AG10803 (cell line): ENCODE results near the gene MUC20.
"Not testable (repeated sequence)": the region's sequence is repeated elsewhere in the genome, so short reads cannot be mapped to it uniquely, and the experiment has no call there.

Experiments used
- DNase-seq: peaks from one replicate; pipeline ENCODE4 v3.0.0; 2010; ENCODE audit warnings: low read depth
- H3K4me3 ChIP-seq: 2 replicates; pipeline ENCODE4 v1.5.1; 2011; ENCODE audit warnings: mild to moderate bottlenecking, low read length, control low read depth

The MUC20 gene

GRCh38 chr3:195720831-195721506 lies at the start of gene MUC20:
TSS of gene MUC20 (plus strand) at chr3:195720978. CDS start at chr3:195721008, 30 bp downstream.
- not testable (repeated sequence) for DNase-seq, H3K4me3 ChIP-seq

- H3K4me3 ChIP-seq, DNase-seq: not testable (repeated sequence)
Measured at GRCh38 chr3:195671283-195671682, 49.5 kb upstream of the MUC20 start.

GRCh38 chr3:195673711-195674110 lies 47.1 kb upstream of the MUC20 start:
- DNase-seq, H3K4me3 ChIP-seq: not testable (repeated sequence)

GRCh38 chr3:195678391-195679015 lies 42.3 kb upstream of the MUC20 start:
- not testable (repeated sequence) for DNase-seq

GRCh38 chr3:195680690-195681089 lies 40.1 kb upstream of the MUC20 start:
- not testable (repeated sequence) for H3K4me3 ChIP-seq

More at GRCh38 chr3:195678391-195679015, 42.3 kb upstream of the MUC20 start:
- not testable (repeated sequence) for H3K4me3 ChIP-seq

GRCh38 chr3:195681458-195682103 lies 39.2 kb upstream of the MUC20 start:
- not testable (repeated sequence) for H3K4me3 ChIP-seq, DNase-seq

More at GRCh38 chr3:195680690-195681089, 40.1 kb upstream of the MUC20 start:
- not testable (repeated sequence) for DNase-seq

- H3K4me3 ChIP-seq, DNase-seq: not testable (repeated sequence)
Measured at GRCh38 chr3:195682104-195682742, 38.6 kb upstream of the MUC20 start.

GRCh38 chr3:195683722-195684526 lies 36.9 kb upstream of the MUC20 start:
- H3K4me3 ChIP-seq, DNase-seq: not testable (repeated sequence)

- not testable (repeated sequence) for DNase-seq, H3K4me3 ChIP-seq
Measured at GRCh38 chr3:195684527-195685257, 36.1 kb upstream of the MUC20 start.

- not testable (repeated sequence) for DNase-seq, H3K4me3 ChIP-seq
Measured at GRCh38 chr3:195686537-195687208, 34.1 kb upstream of the MUC20 start.

- H3K4me3 ChIP-seq, DNase-seq: not testable (repeated sequence)
Measured at GRCh38 chr3:195687209-195687760, 33.5 kb upstream of the MUC20 start.

GRCh38 chr3:195688471-195689183 lies 32.2 kb upstream of the MUC20 start:
- peak; percentile 41 for DNase-seq
- H3K4me3 ChIP-seq: not testable (repeated sequence)

- H3K4me3 ChIP-seq, DNase-seq: not testable (repeated sequence)
Measured at GRCh38 chr3:195689184-195690070, 31.4 kb upstream of the MUC20 start.
